GM19463 (cell line): ENCODE data around the gene RALGPS2.
"Not testable (repeated sequence)": the region's sequence is repeated elsewhere in the genome, so short reads cannot be mapped to it uniquely, and the experiment has no call there.

ENCODE experiments used
- ATAC-seq: cut with Tn5 transposase; IDR thresholded peaks from one replicate; pipeline ENCODE4 v1.9.1; 2021; ENCODE audit warnings: mild to moderate bottlenecking, moderate library complexity; ENCODE audit not compliant: unreplicated experiment

The RALGPS2 gene

DNA sequence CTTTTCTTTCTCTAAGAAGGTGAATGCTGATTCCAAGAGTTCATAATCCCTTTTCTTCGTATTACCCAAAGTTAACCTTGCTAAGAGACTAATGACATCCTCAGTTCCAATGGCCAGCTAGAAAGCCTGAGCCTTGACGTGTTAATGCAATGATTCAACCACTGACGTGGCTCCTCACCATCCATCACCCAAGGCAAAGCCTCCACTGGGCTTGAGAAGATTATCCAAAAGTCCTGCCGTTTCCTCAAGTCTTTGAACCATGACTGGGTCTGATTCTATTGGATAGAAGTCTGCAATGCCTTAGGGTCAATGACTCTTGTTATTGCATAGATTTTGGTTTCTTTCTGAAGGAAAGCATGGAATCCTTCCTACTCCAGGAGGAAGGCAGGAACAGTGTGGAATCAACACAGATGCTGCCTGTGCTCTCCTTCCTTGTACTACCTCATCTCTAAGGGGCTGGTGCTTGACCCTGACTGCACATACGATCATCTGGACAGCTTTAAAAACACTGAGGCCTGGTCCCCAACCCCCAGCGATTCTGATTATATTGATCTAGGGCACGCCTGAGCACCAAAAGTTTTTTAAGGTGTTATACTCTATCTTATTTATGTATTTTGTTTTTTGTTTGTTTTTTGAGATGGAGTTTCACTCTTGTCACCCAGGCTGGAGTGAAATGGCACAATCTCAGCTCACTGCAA lies 215.2 kb downstream of the RALGPS2 start:
- no peak for ATAC-seq

GRCh38 chr1:178941261-178941689 lies 216.2 kb downstream of the RALGPS2 start:
- no peak for ATAC-seq

DNA sequence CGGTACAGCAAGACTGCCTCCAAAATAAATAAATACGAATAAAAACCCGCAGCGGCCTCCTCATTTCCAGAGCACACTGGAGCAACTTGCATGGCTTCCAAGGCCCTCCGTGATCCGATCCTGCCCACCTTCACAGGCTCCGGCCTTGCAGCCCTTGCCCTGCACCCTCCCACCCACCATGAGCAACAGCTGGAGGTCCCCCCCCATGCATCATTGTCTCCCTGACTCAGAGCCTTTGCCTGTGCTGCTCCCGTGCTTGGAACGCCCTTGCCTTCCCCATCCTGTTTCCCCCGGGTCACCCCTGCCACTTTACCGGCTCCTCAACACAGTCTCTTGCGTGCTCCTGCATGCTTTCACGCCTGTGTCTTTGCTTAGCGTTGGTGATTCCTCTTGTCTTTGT lies 216.8 kb downstream of the RALGPS2 start:
- no peak for ATAC-seq

DNA sequence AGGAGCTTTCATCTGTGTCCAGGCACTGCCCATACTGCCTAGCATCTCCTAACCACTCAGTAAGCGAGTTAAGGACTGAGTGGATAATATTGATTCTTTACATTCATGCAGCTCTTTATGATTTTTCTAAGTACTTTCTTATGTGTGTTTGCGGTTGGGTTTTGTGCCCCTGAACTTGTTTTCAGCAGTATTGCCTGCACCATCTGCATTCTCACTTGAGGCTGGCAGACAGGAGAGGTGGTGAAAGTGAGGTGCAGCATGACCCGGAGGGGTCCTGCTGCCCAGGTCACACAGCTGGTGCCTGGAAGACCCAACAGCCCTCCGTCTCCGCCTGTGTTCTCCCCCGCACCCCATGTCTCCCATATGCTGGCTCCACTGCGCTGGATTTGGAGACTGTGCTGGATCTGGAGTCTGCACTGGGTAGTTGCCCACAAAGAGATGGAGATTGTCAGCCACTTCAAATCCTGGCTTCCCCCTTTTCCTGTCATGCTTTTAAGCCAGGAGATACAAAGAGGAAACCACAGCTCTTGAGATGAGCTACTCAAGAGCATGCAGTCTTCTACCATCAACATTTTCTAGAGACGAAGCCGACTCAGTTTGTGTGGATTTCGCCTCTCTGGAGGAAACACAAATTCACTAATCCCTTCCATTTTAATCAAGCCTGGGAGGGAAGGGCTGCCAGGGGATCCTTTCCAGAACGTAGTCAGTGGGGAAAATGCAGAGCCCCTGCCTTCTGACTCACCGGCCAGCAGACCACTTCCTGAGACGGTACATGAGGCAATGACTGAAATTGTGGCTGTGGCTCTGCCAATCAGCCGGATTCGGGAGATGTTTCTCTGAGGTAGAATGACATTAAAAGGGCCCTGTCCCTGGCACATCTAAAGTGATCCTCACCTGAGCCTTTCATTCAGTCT lies 217.5 kb downstream of the RALGPS2 start:
- no peak for ATAC-seq

- no peak for ATAC-seq
Observed at GRCh38 chr1:178944729-178945128, 219.7 kb downstream of the RALGPS2 start.

DNA sequence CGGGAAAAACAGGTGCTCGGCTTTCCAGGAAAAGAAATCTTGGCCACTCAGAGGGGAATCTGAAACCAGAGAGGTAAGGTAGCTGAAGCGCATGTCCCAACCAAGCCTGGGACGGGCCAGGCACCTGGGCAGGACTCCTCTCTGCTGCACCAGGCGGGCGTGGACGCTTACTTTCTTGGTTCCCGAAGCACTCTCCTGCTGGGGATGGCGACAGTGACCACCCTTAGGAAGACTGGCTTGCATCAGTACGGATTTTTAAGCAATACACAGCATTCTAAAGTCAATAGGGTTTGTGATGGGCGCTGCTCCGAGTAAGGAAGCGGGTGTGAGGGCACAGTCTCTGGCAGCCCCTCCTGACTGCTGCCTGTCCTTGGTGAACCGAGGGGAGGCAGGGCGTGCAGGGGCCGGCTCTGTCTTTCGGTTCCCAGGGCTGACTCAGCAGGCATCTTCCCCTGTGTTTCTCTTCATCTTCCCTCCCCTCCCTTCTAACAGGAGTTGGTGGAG lies 220.8 kb downstream of the RALGPS2 start:
- no peak for ATAC-seq

GRCh38 chr1:178946416-178946815 lies 221.4 kb downstream of the RALGPS2 start:
- no peak for ATAC-seq

- ATAC-seq, result no peak
Observed at GRCh38 chr1:178946855-178947676, 222.0 kb downstream of the RALGPS2 start.

GRCh38 chr1:178947677-178947981 lies 222.6 kb downstream of the RALGPS2 start:
- ATAC-seq, result no peak

- ATAC-seq, result no peak
Observed at GRCh38 chr1:178948676-178949075, 223.6 kb downstream of the RALGPS2 start.

- ATAC-seq, result not testable (repeated sequence)
Observed at GRCh38 chr1:178949866-178950265, 224.8 kb downstream of the RALGPS2 start.

GRCh38 chr1:178951600-178951999 lies 226.6 kb downstream of the RALGPS2 start:
- no peak for ATAC-seq

- no peak for ATAC-seq
Observed at GRCh38 chr1:178953034-178953433, 228.0 kb downstream of the RALGPS2 start.

- ATAC-seq, result no peak
Observed at GRCh38 chr1:178953538-178954324, 228.7 kb downstream of the RALGPS2 start.

DNA sequence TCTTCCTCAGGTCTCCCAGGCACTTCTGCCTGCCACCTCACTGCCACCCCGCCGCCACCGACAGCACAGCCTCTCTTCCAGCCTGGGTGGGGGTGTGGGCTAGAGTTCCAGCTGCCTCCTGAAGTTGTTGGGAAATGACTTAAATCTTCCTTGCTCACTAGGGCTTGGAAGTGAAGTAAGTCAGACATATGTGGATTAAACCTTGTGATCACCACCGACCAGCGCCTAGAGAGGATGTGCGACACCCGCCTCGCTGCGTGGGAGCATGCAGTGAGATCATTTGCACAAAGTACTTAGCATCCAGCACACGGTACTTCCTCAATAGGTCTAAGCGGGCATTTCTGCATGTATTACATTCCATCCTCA lies 229.3 kb downstream of the RALGPS2 start:
- no peak for ATAC-seq

DNA sequence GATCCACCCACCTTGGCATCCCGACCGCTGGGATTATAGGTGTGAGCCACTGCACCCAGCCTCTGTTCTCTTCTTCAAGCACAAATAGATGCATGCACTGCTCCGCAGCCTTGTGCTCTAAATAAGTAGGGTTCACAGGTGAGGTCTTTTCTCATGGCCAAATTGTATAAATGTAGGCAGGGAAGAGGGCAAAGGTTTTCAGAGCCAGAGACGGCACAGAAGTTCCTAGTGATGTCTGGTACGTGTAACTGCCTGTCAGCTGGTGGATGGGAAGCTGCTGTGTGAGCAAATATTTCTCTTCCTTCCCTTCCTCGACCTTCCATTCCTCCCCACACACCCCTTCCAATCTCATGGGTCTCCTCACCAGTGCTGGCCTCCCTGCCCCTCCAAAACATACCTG lies 229.9 kb downstream of the RALGPS2 start:
- ATAC-seq, result no peak

DNA sequence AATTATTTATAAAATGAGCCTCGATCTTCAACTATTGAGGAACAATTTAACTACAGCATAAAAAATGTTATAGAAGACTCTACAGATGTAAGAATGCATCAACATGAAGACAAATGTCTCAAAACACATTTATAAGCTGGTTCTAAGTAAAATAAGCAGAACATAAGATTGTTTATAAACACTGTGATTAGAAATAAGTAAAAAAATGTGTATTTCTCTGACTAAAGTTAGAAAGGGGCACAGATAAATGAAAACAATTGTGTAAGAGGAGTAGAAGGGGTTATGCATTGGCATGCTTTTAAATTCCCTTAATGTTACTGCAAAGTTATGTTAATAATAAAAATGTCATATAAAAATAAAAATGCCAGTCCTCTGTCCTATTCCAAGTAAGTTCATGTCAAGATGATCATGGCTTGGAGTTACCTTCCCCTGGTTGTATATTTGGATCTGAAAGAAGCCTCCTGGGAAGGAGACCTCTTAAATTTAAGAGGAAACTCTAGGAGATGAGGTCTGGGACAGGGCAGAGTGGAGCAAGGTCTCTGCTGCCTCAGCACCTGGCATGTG lies 230.4 kb downstream of the RALGPS2 start:
- no peak for ATAC-seq

GRCh38 chr1:178958491-178958890 lies 233.4 kb downstream of the RALGPS2 start:
- ATAC-seq, result no peak

GRCh38 chr1:178959543-178960460 lies 234.8 kb downstream of the RALGPS2 start:
- ATAC-seq, result no peak
